ENCODE measurements around the gene RIC8A.

DNA sequence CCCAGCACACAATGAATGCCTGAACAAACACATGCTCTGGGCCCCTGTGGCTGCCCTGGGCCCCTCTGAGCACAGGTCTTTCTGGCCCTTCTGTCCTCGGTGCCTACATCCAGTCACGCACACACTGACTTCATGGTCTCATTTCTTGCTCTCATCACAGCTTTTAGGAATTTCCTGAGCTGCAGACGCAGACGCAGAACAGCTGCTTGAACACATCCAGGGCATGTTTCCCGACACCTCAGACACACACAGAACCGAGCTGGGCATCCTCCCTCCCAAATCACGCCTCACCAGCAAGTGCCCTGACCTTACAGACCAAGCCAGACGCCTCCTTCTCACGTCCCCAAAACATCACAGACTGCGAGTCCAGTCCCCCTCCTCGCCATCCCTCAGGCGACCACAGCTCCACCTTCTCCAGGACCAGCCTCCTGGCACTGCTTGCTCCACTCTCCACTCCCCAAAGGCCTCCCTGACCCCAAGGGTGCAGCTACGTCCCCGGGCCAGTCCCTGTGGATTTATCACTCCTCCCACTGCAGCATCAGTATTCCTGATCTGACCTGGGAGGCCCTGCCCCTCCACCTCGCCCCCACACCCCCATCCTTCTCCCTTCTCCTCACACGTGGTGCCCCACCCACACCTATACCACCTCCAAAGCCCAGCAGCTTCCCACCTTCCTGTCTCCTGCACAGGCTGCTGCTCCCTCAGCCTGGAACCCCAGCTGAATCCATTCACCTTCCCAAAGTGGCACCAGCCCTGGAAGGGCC lies 15.7 kb downstream of the RIC8A start:
- TF ChIP-seq TAF1 (IDR thresholded peaks at IDR 0.05; ENCODE audit: low read depth) (no peak), EGR1 (IDR thresholded peaks at IDR 0.05) (no peak), TEAD4 (IDR thresholded peaks at IDR 0.05) (no peak), NFIC (IDR thresholded peaks at IDR 0.05) (no peak), YY1 (IDR thresholded peaks at IDR 0.05; ENCODE audit: low read depth) (no peak), TCF12 (IDR thresholded peaks at IDR 0.05; ENCODE audit: low read depth) (no peak), CREB1 (IDR thresholded peaks at IDR 0.05; ENCODE audit: low read depth) (no peak), FOXM1 (IDR thresholded peaks at IDR 0.05; ENCODE audit: borderline replicate concordance, low read depth) (no peak), CEBPB (IDR thresholded peaks at IDR 0.05) (no peak)
- TF ChIP-seq, protein P1, sequence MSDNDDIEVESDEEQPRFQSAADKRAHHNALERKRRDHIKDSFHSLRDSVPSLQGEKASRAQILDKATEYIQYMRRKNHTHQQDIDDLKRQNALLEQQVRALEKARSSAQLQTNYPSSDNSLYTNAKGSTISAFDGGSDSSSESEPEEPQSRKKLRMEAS (IDR thresholded peaks at IDR 0.05), result no peak

All from Ishikawa (cell line).